Heart left ventricle (tissue), 13 donors: ENCODE data around the gene CDH24.

ENCODE experiments used
- POLR2A ChIP-seq, 2 donors: fragments of 450-650 bp; IDR thresholded peaks; one replicate each; pipeline ENCODE4 v1.6.1; 2017; ENCODE audit warnings: antibody characterized with exemption in 2 of 2, mild to moderate bottlenecking in 2 of 2, moderate library complexity in 2 of 2
- TF ChIP-seq, protein P1 (sequence below), 12 donors: fragments of 200-600 bp; sonication (generic) in 4 of 12; IDR thresholded peaks; one replicate each; pipeline versions ENCODE4 v1.5.0 to v1.8.0; 2018 to 2022; ENCODE audit warnings: antibody characterized with exemption in 12 of 12, mild to moderate bottlenecking in 5 of 12
- donor health status: ischemic (EF 13 %, LVEDD 7.1; RV severe dilation, severe dysfunction).
- donor health status: DM: no; HTN: yes; CAD: no.
- donor health status: DM: no; HTN: no; CAD: no.
- donor health status: ischemic (EF 25% LVEDD 6.9; RV normal size, moderate dysfunction).
- donor health status: ischemic (EF 25% LVEDD 5.7; RV mildly dilated, moderate dysfunction).
- donor health status: ischemic (EF 35%, LVEDD 5.7; RV mildly dilated, moderate dysfunction).
- donor health status: nonischemic (EF 11% LVEDD 7.7; RV severe dilation, severe dysfunction).
- donor health status: DM: yes; HTN: yes; CAD: no.
- donor health status: PGD.
- donor health status: ischemic (EF 29% LVEDD 5.4; RV normal size, mild dysfunction).
- donor health status: nonischemic (EF 23%, LVEDD 6.1; RV moderate dilation, normal function).

DNA sequence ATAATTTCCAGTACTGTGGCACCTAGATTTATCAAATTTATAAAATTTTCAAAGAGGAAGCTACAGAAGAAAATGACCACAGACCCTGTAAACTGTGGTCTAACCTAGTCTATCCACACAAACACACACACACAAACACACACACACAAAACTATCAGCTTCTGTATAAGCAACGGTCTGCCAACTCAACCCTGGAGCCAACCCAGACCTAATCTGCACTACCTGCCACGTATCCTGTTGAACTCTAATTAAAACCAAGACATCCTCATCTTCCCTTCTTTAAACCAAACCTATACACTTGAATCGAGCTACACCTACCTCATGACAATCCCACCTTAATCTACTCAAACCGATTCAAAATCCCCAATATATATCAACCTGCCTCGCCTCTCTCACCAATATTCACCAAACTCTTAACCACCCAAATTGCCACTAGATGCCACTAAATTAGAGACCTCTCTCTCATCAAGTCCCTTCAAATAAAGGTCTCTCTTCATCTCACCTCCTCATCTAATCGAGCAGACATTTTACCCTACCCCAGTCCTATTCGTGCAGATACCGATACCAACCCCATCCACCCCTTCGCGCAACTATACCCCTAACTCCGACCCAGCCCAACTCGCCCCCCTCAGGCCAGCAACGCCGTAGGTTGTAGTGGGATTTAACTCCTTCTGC, 36.8 kb upstream of the CDH24 start:
- TF ChIP-seq, protein P1, sequence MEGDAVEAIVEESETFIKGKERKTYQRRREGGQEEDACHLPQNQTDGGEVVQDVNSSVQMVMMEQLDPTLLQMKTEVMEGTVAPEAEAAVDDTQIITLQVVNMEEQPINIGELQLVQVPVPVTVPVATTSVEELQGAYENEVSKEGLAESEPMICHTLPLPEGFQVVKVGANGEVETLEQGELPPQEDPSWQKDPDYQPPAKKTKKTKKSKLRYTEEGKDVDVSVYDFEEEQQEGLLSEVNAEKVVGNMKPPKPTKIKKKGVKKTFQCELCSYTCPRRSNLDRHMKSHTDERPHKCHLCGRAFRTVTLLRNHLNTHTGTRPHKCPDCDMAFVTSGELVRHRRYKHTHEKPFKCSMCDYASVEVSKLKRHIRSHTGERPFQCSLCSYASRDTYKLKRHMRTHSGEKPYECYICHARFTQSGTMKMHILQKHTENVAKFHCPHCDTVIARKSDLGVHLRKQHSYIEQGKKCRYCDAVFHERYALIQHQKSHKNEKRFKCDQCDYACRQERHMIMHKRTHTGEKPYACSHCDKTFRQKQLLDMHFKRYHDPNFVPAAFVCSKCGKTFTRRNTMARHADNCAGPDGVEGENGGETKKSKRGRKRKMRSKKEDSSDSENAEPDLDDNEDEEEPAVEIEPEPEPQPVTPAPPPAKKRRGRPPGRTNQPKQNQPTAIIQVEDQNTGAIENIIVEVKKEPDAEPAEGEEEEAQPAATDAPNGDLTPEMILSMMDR (IDR thresholded peaks at IDR 0.05), result peak in 1 of 12 donors; percentile 20
- no peak for TF ChIP-seq POLR2A (IDR thresholded peaks at IDR 0.05)
